ENCODE data around the gene ZNF587B. TPM values are rescaled to one million over a fixed set of nuclear protein-coding genes. Genes with fewer than 3 reads are reported as not detected.
"Not testable (repeated sequence)": the region's sequence is repeated elsewhere in the genome, so short reads cannot be mapped to it uniquely, and the experiment has no call there.

ZNF587B gene
- total and polyA plus RNA-seq, 9 donors = 3.3 to 10.5 (median 4.6) TPM

DNA sequence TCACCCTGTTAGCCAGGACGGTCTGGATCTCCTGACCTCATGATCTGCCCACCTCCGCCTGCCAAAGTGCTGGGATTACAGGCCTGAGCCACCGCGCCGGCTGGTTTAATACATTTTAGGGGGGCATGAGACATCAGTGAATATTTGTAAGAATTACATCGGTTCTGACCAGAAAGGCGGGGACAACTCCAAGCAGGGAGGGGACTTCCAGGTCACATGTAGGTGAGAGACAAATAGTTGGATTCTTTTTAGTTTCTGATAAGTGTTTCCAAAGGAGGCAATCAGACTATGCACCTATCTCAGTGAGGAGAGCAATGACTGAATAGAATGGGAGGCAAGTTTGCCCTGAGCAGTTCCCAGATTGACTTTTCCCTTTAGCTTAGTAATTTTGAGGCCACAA lies 11.7 kb upstream of the ZNF587B start:
- Histone ChIP-seq H3K9me3 (replicated peaks; ENCODE audit: control insufficient read depth, low read depth, low read length) (no peaks in the 10 kb centered on the region), H3K27ac (ENCODE audit: low read length) (no peak overlapping the region), H3K4me3 (ENCODE audit: low read length) (no peak overlapping the region), H3K36me3 (ENCODE audit: control insufficient read depth, insufficient read depth, low read length) (no peaks in the 10 kb centered on the region), H3K27me3 (ENCODE audit: control insufficient read depth, insufficient read depth, low read length) (no peaks in the 10 kb centered on the region), H3K4me1 (ENCODE audit: control insufficient read depth, insufficient read depth, low read length) (peaks cover 17% of the 10 kb centered on the region)
- 84% methylated on average over 7 of the region's 7 CpGs for WGBS (ENCODE audit: insufficient coverage)
- DNase-seq = no peak

GRCh38 chr19:57819475-57820148 lies 10.5 kb upstream of the ZNF587B start:
- DNase-seq = peak; percentile 98
- Histone ChIP-seq H3K27me3 (ENCODE audit: control insufficient read depth, insufficient read depth, low read length) (no peaks in the 10 kb centered on the region), H3K36me3 (ENCODE audit: control insufficient read depth, insufficient read depth, low read length) (no peaks in the 10 kb centered on the region), H3K4me3 (ENCODE audit: low read length) (peak overlapping the region; percentile 95), H3K4me1 (ENCODE audit: control insufficient read depth, insufficient read depth, low read length) (peaks cover 9% of the 10 kb centered on the region), H3K27ac (ENCODE audit: low read length) (peak overlapping the region; percentile 89), H3K9me3 (replicated peaks; ENCODE audit: control insufficient read depth, low read depth, low read length) (no peaks in the 10 kb centered on the region)
- under 1% methylated on average over 44 of the region's 44 CpGs for WGBS (ENCODE audit: insufficient coverage)

DNA sequence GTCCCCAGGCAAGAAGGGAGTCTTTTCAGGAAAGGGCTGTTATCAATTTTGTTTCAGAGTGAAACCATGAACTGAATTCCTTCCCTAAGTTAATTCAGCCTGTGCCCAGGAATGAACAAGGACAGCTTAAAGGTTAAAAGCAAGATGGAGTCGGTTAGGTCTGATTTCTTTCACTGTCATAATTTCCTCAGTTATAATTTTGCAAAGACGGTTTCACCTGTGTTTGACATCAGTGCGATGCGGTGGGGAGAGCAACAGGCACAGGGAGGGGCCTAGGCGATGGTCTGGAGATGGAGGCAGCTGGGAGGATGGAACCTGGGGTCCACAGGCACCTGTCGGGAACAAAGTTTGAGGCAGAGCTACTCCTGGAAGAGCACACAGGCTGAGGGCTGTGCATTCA lies 9.5 kb upstream of the ZNF587B start:
- Histone ChIP-seq H3K27me3 (ENCODE audit: control insufficient read depth, insufficient read depth, low read length) (no peaks in the 10 kb centered on the region), H3K27ac (ENCODE audit: low read length) (no peak overlapping the region), H3K4me1 (ENCODE audit: control insufficient read depth, insufficient read depth, low read length) (peaks cover 7% of the 10 kb centered on the region), H3K36me3 (ENCODE audit: control insufficient read depth, insufficient read depth, low read length) (no peaks in the 10 kb centered on the region), H3K9me3 (replicated peaks; ENCODE audit: control insufficient read depth, low read depth, low read length) (no peaks in the 10 kb centered on the region), H3K4me3 (ENCODE audit: low read length) (peak overlapping the region; percentile 95)
- 82% methylated on average over 5 of the region's 6 CpGs for WGBS (ENCODE audit: insufficient coverage)
- DNase-seq = no peak

GRCh38 chr19:57821095-57821494 lies 9.0 kb upstream of the ZNF587B start:
- not testable (repeated sequence) for DNase-seq; H3K27me3 ChIP-seq (ENCODE audit: control insufficient read depth, insufficient read depth, low read length); H3K27ac ChIP-seq (ENCODE audit: low read length); H3K4me1 ChIP-seq (ENCODE audit: control insufficient read depth, insufficient read depth, low read length); H3K9me3 ChIP-seq (replicated peaks; ENCODE audit: control insufficient read depth, low read depth, low read length); H3K4me3 ChIP-seq (ENCODE audit: low read length); H3K36me3 ChIP-seq (ENCODE audit: control insufficient read depth, insufficient read depth, low read length)
- no CpG with 5 or more reads among the region's 3 CpGs for WGBS (ENCODE audit: insufficient coverage)

- not testable (repeated sequence) for H3K4me3 ChIP-seq (ENCODE audit: low read length); H3K4me1 ChIP-seq (ENCODE audit: control insufficient read depth, insufficient read depth, low read length); H3K27ac ChIP-seq (ENCODE audit: low read length); H3K27me3 ChIP-seq (ENCODE audit: control insufficient read depth, insufficient read depth, low read length); H3K36me3 ChIP-seq (ENCODE audit: control insufficient read depth, insufficient read depth, low read length); H3K9me3 ChIP-seq (replicated peaks; ENCODE audit: control insufficient read depth, low read depth, low read length); DNase-seq
- 92% methylated on average over 2 of the region's 3 CpGs for WGBS (ENCODE audit: insufficient coverage)
Observed at GRCh38 chr19:57821501-57821900, 8.6 kb upstream of the ZNF587B start.

GRCh38 chr19:57823155-57823554 lies 6.9 kb upstream of the ZNF587B start:
- WGBS (ENCODE audit: insufficient coverage) = no CpG with 5 or more reads among the region's 2 CpGs
- DNase-seq; H3K4me1 ChIP-seq (ENCODE audit: control insufficient read depth, insufficient read depth, low read length); H3K27me3 ChIP-seq (ENCODE audit: control insufficient read depth, insufficient read depth, low read length); H3K9me3 ChIP-seq (replicated peaks; ENCODE audit: control insufficient read depth, low read depth, low read length); H3K27ac ChIP-seq (ENCODE audit: low read length); H3K4me3 ChIP-seq (ENCODE audit: low read length); H3K36me3 ChIP-seq (ENCODE audit: control insufficient read depth, insufficient read depth, low read length): not testable (repeated sequence)

DNA sequence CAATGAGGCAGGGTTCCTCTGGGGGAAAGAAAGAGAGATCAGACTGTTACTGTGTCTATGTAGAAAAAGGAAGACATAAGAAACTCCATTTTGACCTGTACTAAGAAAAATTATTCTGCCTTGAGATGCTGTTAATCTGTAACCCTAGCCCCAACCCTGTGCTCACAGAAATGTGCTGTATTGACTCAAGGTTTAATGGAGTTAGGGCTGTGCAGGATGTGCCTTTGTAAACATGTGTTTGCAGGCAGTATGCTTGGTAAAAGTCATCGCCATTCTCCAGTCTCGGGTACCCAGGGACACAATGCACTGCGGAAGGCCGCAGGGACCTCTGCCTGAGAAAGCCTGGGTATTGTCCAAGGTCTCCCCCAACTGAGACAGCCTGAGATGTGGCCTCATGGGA lies 6.5 kb upstream of the ZNF587B start:
- not testable (repeated sequence) for H3K27ac ChIP-seq (ENCODE audit: low read length); H3K4me1 ChIP-seq (ENCODE audit: control insufficient read depth, insufficient read depth, low read length); DNase-seq

DNA sequence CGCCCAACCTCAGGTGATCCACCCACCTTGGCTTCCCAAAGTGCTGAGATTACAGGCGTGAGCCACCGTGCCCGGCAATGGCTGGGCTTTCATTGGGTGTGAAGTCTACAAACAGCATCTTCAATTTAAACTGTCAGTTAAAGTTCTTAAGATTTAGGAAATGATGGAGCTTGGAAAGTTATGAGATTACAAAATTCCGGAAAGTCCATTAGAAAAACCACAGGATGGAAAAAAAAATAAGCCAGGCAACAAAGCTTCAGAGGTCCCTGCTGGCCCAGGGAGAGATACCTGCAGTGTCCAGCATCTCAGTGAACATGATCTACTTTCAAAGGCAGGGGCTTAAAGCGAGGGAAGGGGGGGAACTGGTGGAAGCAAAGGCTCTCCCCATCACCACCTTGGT lies 4.6 kb upstream of the ZNF587B start:
- Histone ChIP-seq H3K27me3 (ENCODE audit: control insufficient read depth, insufficient read depth, low read length) (no peaks in the 10 kb centered on the region), H3K9me3 (replicated peaks; ENCODE audit: control insufficient read depth, low read depth, low read length) (no peaks in the 10 kb centered on the region), H3K4me3 (ENCODE audit: low read length) (no peak overlapping the region), H3K36me3 (ENCODE audit: control insufficient read depth, insufficient read depth, low read length) (no peaks in the 10 kb centered on the region), H3K4me1 (ENCODE audit: control insufficient read depth, insufficient read depth, low read length) (peaks cover 11% of the 10 kb centered on the region), H3K27ac (ENCODE audit: low read length) (no peak overlapping the region)
- 100% methylated on average over 1 of the region's 6 CpGs for WGBS (ENCODE audit: insufficient coverage)
- no peak for DNase-seq

More for the DNA sequence above, 6.5 kb upstream of the ZNF587B start:
- H3K27me3 ChIP-seq (ENCODE audit: control insufficient read depth, insufficient read depth, low read length); H3K36me3 ChIP-seq (ENCODE audit: control insufficient read depth, insufficient read depth, low read length); H3K4me3 ChIP-seq (ENCODE audit: low read length); H3K9me3 ChIP-seq (replicated peaks; ENCODE audit: control insufficient read depth, low read depth, low read length): not testable (repeated sequence)
- WGBS (ENCODE audit: insufficient coverage) = 93% methylated on average over 4 of the region's 4 CpGs

DNA sequence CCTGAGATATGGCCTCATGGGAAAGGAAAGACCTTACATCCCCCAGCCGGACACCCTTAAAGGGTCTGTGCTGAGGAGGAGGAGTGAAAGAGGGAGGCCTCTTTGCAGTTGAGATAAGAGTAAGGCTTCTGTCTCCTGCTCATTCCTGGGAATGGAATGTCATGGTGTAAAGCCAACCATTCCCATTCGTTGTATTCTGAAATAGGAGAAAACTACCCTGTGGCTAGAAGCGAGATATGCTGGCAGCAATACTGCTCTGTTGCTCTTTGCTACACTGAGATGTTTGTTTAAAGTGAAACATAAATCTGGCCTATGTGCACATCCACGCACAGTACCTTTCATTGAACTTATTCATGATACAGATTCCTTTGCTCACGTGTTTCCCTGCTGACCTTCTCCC lies 783 bp upstream of the ZNF587B start:
- Histone ChIP-seq H3K27ac (ENCODE audit: low read length) (no peak overlapping the region), H3K27me3 (ENCODE audit: control insufficient read depth, insufficient read depth, low read length) (no peaks in the 10 kb centered on the region), H3K36me3 (ENCODE audit: control insufficient read depth, insufficient read depth, low read length) (no peaks in the 10 kb centered on the region), H3K4me1 (ENCODE audit: control insufficient read depth, insufficient read depth, low read length) (peaks cover 11% of the 10 kb centered on the region), H3K9me3 (replicated peaks; ENCODE audit: control insufficient read depth, low read depth, low read length) (no peaks in the 10 kb centered on the region), H3K4me3 (ENCODE audit: low read length) (no peak overlapping the region)
- no peak for DNase-seq
- no CpG with 5 or more reads among the region's 5 CpGs for WGBS (ENCODE audit: insufficient coverage)

GRCh38 chr19:57836991-57837390 lies 6.9 kb downstream of the ZNF587B start:
- not testable (repeated sequence) for H3K27ac ChIP-seq (ENCODE audit: low read length); H3K4me1 ChIP-seq (ENCODE audit: control insufficient read depth, insufficient read depth, low read length); H3K36me3 ChIP-seq (ENCODE audit: control insufficient read depth, insufficient read depth, low read length); H3K27me3 ChIP-seq (ENCODE audit: control insufficient read depth, insufficient read depth, low read length); H3K4me3 ChIP-seq (ENCODE audit: low read length); H3K9me3 ChIP-seq (replicated peaks; ENCODE audit: control insufficient read depth, low read depth, low read length); DNase-seq
- 100% methylated on average over 1 of the region's 5 CpGs for WGBS (ENCODE audit: insufficient coverage)

DNA sequence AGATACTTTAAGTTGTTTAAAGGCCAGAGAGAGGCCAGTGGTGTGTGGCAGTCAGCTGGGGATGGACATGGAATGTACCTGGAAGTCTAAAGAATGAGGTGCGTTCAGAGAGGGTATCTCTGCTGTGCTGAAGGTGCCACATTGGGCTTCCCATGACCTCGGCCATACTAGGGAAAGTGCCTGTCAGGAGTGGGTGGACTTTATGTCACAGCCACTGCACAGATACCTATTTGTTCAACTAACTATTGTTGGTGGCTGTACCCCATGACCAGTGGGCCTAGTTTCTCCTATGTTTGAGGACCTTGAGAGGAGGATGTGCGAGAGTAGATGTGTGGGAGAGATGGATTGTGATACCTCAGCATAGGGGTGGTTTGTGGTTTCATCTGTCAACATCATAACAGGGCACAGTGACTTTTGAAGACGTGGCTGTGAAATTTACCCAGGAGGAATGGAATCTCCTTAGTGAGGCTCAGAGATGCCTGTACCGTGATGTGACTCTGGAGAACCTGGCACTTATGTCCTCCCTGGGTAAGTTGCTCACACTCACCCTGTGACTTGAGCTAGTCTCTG lies 8.6 kb downstream of the ZNF587B start:
- peaks cover 14% of the 10 kb centered on the region for H3K36me3 ChIP-seq (ENCODE audit: control insufficient read depth, insufficient read depth, low read length)
- not testable (repeated sequence) for H3K27me3 ChIP-seq (ENCODE audit: control insufficient read depth, insufficient read depth, low read length); H3K27ac ChIP-seq (ENCODE audit: low read length); DNase-seq; H3K4me3 ChIP-seq (ENCODE audit: low read length); H3K9me3 ChIP-seq (replicated peaks; ENCODE audit: control insufficient read depth, low read depth, low read length); H3K4me1 ChIP-seq (ENCODE audit: control insufficient read depth, insufficient read depth, low read length)
- 93% methylated on average over 2 of the region's 5 CpGs for WGBS (ENCODE audit: insufficient coverage)

All from muscle of leg (tissue), 11 donors.